K562 (cell line): ENCODE results near the gene ANKS1B.

ENCODE experiments used
- AFF1 ChIP-seq, 2 experiments: fragments of 450-650 bp; IDR thresholded peaks; 2 replicates each; pipeline ENCODE4 v1.6.1; 2018; ENCODE audit warnings: mild to moderate bottlenecking in 2 of 2, low read depth in 1 of 2; ENCODE audit not compliant: partially characterized antibody in 2 of 2
- CBFA2T3 ChIP-seq: fragments of 450-650 bp; IDR thresholded peaks from 2 replicates; pipeline ENCODE4 v1.6.1; 2017
- CTCF ChIP-seq, 3 experiments: IDR thresholded peaks in 2 of 3; conservative IDR thresholded peaks in 1 of 3; 2 replicates each; pipeline ENCODE4 v1.5.1; 2011 to 2012; ENCODE audit warnings: low read length in 3 of 3, mild to moderate bottlenecking in 3 of 3, control low read depth in 2 of 3, improper control_type of control experiment in 1 of 3, inconsistent platforms in 1 of 3, low read depth in 1 of 3, mixed read lengths in 1 of 3, moderate library complexity in 1 of 3; ENCODE audit not compliant: insufficient read depth in 2 of 3
- E2F4 ChIP-seq: sonication (generic); formaldehyde crosslinking; IDR thresholded peaks from 2 replicates; pipeline ENCODE4 v1.8.0; 2022; ENCODE audit warnings: mild to moderate bottlenecking, low read depth, missing genetic modification reagents
- KAT8 ChIP-seq: fragments of 450-650 bp; IDR thresholded peaks from 2 replicates; pipeline ENCODE4 v1.6.1; 2016; ENCODE audit warnings: low read depth, mild to moderate bottlenecking
- MAFK ChIP-seq: IDR thresholded peaks from 2 replicates; pipeline ENCODE4 v1.6.1; 2011; ENCODE audit warnings: low read length, improper control_type of control experiment
- NR3C1 ChIP-seq: sonication (generic); formaldehyde crosslinking; IDR thresholded peaks from 2 replicates; pipeline ENCODE4 v1.8.1; 2022; ENCODE audit warnings: missing genetic modification reagents
- SPI1 ChIP-seq: IDR thresholded peaks from 2 replicates; pipeline ENCODE4 v1.6.1; 2011; ENCODE audit warnings: low read depth, low read length, control low read depth, borderline replicate concordance
- SREBF2 ChIP-seq: sonication (generic); formaldehyde crosslinking; IDR thresholded peaks from 2 replicates; pipeline ENCODE4 v1.4.0; 2020; ENCODE audit warnings: mild to moderate bottlenecking, missing genetic modification reagents
- ZBTB8A ChIP-seq: fragments of 450-650 bp; IDR thresholded peaks from 2 replicates; pipeline ENCODE4 v1.6.1; 2018; ENCODE audit warnings: mild to moderate bottlenecking, moderate library complexity; ENCODE audit not compliant: partially characterized antibody
- ZNF41 ChIP-seq: fragments of 250-450 bp; sonication (Bioruptor Pico); conservative IDR thresholded peaks from 2 replicates; pipeline ENCODE4 v1.4.0; 2020; ENCODE audit warnings: mild to moderate bottlenecking
- ZNF655 ChIP-seq: fragments of 250-450 bp; sonication (Bioruptor Pico); IDR thresholded peaks from 2 replicates; pipeline ENCODE4 v1.5.0; 2021
- TF ChIP-seq, protein P1 (sequence below): fragments of 450-650 bp; IDR thresholded peaks from 2 replicates; pipeline ENCODE4 v1.6.1; 2016; ENCODE audit warnings: low read depth

DNA sequence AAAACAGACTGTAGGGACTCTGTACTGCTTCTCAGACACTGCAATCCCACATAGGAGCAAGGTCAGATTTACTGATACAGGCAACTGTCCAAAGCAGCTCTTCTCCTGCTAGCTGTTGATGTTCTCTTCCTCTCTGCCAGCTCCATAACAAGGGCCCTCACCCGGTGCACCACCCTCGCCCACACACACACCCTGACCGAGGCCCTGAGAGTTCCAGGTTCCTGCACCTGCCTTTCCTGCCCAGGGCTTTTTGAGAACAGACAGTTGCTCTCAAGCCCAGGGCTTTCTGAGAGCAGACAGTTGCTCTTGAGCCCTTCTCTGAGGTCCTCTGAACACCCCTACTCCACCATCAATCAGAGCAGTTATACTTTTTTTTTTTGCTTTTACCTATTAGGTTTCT is 571.0 kb downstream of the ANKS1B start:
- TF ChIP-seq ZBTB8A (no peak), E2F4 (CRISPR knock-in tag) (no peak), SREBF2 (CRISPR knock-in tag) (no peak), SPI1 (no peak), KAT8 (no peak), ZNF41 (CRISPR knock-in tag) (no peak), NR3C1 (CRISPR knock-in tag) (no peak), ZNF655 (CRISPR knock-in tag) (no peak), CBFA2T3 (no peak), MAFK (no peak), CTCF (IDR thresholded peaks at IDR 0.05 in 2 of 3, conservative IDR thresholded peaks at IDR 0.05 in 1 of 3; ENCODE audit: insufficient read depth in 2 of 3, low read depth in 1 of 3, low read length in 3 of 3) (no peak), AFF1 (IDR thresholded peaks at IDR 0.05; ENCODE audit: low read depth in 1 of 2, partially characterized antibody in 2 of 2) (no peak)
- TF ChIP-seq, protein P1, sequence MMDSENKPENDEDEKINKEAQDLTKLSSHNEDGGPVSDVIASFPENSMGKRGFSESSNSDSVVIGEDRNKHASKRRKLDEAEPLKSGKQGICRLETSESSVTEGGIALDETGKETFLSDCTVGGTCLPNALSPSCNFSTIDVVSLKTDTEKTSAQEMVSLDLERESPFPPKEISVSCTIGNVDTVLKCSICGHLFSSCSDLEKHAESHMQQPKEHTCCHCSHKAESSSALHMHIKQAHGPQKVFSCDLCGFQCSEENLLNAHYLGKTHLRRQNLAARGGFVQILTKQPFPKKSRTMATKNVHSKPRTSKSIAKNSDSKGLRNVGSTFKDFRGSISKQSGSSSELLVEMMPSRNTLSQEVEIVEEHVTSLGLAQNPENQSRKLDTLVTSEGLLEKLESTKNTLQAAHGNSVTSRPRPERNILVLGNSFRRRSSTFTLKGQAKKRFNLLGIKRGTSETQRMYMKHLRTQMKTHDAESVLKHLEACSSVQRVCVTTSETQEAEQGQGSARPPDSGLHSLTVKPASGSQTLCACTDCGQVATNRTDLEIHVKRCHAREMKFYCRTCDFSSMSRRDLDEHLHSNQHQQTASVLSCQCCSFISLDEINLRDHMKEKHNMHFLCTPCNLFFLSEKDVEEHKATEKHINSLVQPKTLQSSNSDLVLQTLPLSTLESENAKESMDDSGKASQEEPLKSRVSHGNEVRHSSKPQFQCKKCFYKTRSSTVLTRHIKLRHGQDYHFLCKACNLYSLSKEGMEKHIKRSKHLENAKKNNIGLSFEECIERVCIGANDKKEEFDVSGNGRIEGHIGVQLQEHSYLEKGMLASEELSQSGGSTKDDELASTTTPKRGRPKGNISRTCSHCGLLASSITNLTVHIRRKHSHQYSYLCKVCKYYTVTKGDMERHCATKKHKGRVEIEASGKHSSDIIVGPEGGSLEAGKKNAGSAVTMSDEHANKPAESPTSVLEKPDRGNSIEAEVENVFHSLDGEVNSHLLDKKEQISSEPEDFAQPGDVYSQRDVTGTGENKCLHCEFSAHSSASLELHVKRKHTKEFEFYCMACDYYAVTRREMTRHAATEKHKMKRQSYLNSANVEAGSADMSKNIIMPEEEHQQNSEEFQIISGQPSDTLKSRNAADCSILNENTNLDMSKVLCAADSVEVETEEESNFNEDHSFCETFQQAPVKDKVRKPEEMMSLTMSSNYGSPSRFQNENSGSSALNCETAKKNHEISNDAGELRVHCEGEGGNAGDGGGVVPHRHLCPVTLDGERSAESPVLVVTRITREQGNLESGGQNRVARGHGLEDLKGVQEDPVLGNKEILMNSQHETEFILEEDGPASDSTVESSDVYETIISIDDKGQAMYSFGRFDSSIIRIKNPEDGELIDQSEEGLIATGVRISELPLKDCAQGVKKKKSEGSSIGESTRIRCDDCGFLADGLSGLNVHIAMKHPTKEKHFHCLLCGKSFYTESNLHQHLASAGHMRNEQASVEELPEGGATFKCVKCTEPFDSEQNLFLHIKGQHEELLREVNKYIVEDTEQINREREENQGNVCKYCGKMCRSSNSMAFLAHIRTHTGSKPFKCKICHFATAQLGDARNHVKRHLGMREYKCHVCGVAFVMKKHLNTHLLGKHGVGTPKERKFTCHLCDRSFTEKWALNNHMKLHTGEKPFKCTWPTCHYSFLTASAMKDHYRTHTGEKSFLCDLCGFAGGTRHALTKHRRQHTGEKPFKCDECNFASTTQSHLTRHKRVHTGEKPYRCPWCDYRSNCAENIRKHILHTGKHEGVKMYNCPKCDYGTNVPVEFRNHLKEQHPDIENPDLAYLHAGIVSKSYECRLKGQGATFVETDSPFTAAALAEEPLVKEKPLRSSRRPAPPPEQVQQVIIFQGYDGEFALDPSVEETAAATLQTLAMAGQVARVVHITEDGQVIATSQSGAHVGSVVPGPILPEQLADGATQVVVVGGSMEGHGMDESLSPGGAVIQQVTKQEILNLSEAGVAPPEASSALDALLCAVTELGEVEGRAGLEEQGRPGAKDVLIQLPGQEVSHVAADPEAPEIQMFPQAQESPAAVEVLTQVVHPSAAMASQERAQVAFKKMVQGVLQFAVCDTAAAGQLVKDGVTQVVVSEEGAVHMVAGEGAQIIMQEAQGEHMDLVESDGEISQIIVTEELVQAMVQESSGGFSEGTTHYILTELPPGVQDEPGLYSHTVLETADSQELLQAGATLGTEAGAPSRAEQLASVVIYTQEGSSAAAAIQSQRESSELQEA = no peak
